HUDEP-2 (cell line): ENCODE data around the gene GPRC5B.

ENCODE experiments used
- DNase-seq, 76 experiments: peaks; one replicate each; lab custom pipeline; 2025; ENCODE audit not compliant: unreplicated experiment in 76 of 76; lab: John Stamatoyannopoulos, UW

Gene GPRC5B

GRCh38 chr16:19898924-19899604 lies 14.4 kb upstream of the GPRC5B start:
- peak in 37 of 76 experiments; percentile 1 to 59 (median 15) for DNase-seq

- no peak for DNase-seq
Observed at GRCh38 chr16:19898166-19898565, 13.5 kb upstream of the GPRC5B start.

GRCh38 chr16:19896951-19897350 lies 12.3 kb upstream of the GPRC5B start:
- no peak for DNase-seq

GRCh38 chr16:19894586-19894985 lies 9.9 kb upstream of the GPRC5B start:
- DNase-seq, result no peak

GRCh38 chr16:19892902-19893301 lies 8.3 kb upstream of the GPRC5B start:
- DNase-seq, result no peak

GRCh38 chr16:19890901-19891300 lies 6.3 kb upstream of the GPRC5B start:
- no peak for DNase-seq

GRCh38 chr16:19888834-19889233 lies 4.2 kb upstream of the GPRC5B start:
- no peak for DNase-seq

- peak in 71 of 76 experiments; percentile 12 to 85 (median 62) for DNase-seq
Observed at GRCh38 chr16:19886073-19886941, 1.7 kb upstream of the GPRC5B start.

GRCh38 chr16:19885451-19886072 lies 914 bp upstream of the GPRC5B start:
- no peak for DNase-seq

- DNase-seq, result peak in 1 of 76 experiments; percentile 38
Observed at GRCh38 chr16:19883966-19884485, 622 bp downstream of the GPRC5B start.

- peak in 34 of 76 experiments; percentile 3 to 64 (median 24) for DNase-seq
Observed at GRCh38 chr16:19883296-19883965, 1.2 kb downstream of the GPRC5B start.

- no peak for DNase-seq
Observed at GRCh38 chr16:19882646-19883045, 2.0 kb downstream of the GPRC5B start.

GRCh38 chr16:19882186-19882585 lies 2.5 kb downstream of the GPRC5B start:
- no peak for DNase-seq

- no peak for DNase-seq
Observed at GRCh38 chr16:19881783-19882182, 2.9 kb downstream of the GPRC5B start.

GRCh38 chr16:19881028-19881427 lies 3.6 kb downstream of the GPRC5B start:
- DNase-seq, result no peak

- peak in 5 of 76 experiments; percentile 3 to 22 (median 6) for DNase-seq
Observed at GRCh38 chr16:19879241-19879792, 5.3 kb downstream of the GPRC5B start.

GRCh38 chr16:19878757-19879156 lies 5.9 kb downstream of the GPRC5B start:
- no peak for DNase-seq

GRCh38 chr16:19876501-19877059 lies 8.1 kb downstream of the GPRC5B start:
- no peak for DNase-seq

- DNase-seq, result no peak
Observed at GRCh38 chr16:19875900-19876299, 8.7 kb downstream of the GPRC5B start.
